ENCODE measurements around the gene PSMG1. TPM values are rescaled to one million over a fixed set of nuclear protein-coding genes. Genes with fewer than 3 reads are reported as not detected.
"Not testable (repeated sequence)": the region's sequence is repeated elsewhere in the genome, so short reads cannot be mapped to it uniquely, and the experiment has no call there.

The PSMG1 gene, protein sequence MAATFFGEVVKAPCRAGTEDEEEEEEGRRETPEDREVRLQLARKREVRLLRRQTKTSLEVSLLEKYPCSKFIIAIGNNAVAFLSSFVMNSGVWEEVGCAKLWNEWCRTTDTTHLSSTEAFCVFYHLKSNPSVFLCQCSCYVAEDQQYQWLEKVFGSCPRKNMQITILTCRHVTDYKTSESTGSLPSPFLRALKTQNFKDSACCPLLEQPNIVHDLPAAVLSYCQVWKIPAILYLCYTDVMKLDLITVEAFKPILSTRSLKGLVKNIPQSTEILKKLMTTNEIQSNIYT
- total RNA-seq = 10 to 100 TPM; 17.5 to 42.0 (median 26.4) TPM

DNA sequence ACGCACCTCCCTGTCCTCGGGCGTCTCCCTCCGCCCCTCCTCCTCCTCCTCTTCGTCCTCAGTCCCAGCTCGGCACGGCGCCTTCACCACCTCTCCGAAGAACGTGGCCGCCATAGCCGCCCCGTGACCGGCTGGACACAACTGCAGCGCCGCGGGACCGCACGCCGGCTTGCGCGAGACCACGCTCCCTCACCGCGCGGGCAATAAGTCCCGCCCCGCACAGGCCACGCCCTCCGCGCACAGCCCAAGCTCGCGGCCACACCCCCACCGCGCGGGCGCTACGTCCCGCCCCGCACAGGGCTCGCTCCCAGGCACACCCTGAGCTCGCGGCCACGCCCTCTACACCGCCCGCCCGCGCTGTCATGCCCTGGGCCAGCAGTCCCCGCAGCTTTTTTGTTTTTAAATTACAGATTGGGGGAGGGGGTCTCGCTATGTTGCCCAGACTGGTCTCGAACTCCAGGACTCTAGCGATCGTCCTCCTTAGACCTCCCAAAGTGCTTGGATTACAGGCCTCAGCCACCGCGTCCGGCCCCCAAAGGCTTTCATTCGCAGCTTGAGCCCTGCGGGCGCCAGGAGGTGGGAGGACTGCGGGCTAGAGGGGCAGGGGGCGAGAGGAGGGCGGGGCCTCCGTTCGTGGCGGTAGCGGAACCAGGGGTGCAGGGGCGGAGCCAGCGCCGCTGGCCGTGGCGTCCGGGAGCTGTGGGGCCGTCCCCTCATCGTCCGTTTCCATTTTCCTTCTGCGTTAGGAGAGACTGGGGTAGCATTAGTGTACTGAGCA is at the start of gene PSMG1:
Gene PSMG1, minus strand, starts transcription at position 180 of the 778 bp plus-strand sequence. Its CDS starts 66 bp downstream, at position 114.
- DNase-seq (ENCODE audit: low spot score) = peak; percentile 89
- TF ChIP-seq, protein P1, sequence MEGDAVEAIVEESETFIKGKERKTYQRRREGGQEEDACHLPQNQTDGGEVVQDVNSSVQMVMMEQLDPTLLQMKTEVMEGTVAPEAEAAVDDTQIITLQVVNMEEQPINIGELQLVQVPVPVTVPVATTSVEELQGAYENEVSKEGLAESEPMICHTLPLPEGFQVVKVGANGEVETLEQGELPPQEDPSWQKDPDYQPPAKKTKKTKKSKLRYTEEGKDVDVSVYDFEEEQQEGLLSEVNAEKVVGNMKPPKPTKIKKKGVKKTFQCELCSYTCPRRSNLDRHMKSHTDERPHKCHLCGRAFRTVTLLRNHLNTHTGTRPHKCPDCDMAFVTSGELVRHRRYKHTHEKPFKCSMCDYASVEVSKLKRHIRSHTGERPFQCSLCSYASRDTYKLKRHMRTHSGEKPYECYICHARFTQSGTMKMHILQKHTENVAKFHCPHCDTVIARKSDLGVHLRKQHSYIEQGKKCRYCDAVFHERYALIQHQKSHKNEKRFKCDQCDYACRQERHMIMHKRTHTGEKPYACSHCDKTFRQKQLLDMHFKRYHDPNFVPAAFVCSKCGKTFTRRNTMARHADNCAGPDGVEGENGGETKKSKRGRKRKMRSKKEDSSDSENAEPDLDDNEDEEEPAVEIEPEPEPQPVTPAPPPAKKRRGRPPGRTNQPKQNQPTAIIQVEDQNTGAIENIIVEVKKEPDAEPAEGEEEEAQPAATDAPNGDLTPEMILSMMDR (IDR thresholded peaks at IDR 0.05) = no peak
- ATAC-seq (ENCODE audit: low FRiP score) = peak; percentile 96

DNA sequence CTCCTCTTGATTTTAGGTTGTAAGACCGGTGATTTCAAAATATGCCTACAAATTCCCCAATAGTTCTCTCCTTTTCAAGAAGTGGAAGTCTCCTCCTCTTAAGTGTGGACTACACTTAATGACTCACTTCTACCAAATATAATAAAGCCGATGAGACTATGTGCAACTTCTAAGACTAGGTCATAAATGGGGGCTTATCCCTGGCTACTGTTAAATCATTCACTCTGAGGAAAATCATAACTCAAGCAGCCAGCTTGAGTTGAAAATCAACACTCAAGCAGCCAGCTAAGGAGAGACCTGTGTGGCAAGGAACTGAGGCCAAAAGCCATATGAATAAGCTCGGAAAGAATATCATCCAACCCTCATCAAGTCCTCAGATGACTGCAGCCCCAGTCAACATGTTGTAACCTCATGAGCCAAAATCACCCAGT is 49.6 kb upstream of the PSMG1 start:
- ATAC-seq (ENCODE audit: low FRiP score) = no peak
- no peak for DNase-seq (ENCODE audit: low spot score)
- TF ChIP-seq, protein P1 (IDR thresholded peaks at IDR 0.05) = no peak

DNA sequence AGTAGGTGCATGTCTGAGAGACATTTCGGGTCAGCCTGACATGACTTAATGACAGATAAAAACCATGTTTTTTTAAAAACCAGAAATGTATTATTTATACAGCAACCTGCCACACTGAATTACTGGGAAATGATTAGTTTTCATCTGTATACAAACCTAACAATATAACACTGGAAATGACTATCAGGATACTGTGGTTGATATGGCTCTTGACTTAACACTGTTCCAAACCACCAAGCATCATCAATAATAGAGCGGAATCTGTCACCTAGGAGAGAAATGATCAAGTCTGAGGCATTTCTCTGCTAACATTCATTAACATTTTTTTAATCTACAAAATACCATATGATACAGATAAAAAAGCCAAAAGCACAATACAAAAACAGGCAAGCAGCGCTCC is 41.7 kb upstream of the PSMG1 start:
- DNase-seq (ENCODE audit: low spot score) (no peak), ATAC-seq (ENCODE audit: low FRiP score) (no peak)
- TF ChIP-seq, protein P1 (IDR thresholded peaks at IDR 0.05) = no peak

DNA sequence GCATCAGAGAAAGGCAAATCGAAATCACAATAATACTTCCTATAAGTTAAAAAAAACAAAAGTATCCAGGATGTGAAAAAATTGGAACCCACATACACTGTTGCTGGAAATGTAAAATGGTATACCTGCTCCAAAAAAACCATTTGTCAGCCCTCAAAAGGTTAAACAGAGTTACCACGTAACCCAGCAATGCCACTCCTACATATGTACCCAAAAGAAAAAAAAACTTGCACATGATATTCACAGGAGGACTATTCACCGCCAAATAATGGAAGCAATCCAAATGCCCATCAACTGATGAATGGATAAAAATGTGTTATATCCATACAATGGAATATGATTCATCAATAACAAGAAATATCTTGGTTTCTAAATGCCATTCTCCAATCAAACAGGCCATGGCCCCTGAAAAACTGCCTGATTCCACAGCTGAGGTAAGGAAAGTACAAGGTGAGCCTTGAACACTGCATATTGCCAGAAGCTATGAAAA is 38.8 kb upstream of the PSMG1 start:
- TF ChIP-seq, protein P1 (IDR thresholded peaks at IDR 0.05) = no peak
- DNase-seq (ENCODE audit: low spot score) (no peak), ATAC-seq (ENCODE audit: low FRiP score) (no peak)

DNA sequence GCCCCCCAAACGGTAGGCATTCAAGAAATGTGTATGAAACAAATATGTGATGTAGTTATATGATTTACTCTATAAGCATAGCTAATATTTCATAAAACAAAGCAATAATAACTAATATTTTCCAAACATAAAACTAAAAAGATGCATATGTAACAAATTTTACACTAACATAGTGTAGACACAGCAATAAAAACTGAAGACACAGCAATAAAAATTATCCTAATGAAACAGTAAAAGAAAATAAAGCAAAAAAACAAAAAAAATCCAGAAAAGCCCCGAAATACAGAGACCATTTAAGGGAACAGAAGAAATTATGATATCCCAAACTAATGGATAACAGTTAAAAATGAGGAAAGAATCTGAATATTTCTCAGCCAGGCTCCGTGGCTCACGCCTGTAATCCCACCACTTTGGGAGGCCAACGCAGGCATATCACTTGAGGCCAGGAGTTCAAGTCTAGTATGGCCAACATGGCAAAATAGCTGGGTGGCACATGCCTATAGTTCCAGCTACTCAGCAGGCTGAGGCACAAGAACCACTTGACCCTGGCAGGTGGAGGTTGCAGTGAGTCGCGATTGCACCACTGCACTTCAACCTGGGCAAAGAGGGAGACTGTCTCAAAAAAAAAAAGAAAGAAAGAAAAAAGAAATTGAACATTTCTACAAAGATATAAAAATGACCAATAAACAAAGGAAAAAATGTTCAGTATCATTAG is 38.2 kb upstream of the PSMG1 start:
- ATAC-seq (ENCODE audit: low FRiP score) (no peak), DNase-seq (ENCODE audit: low spot score) (no peak)
- TF ChIP-seq, protein P1 (IDR thresholded peaks at IDR 0.05) = no peak

DNA sequence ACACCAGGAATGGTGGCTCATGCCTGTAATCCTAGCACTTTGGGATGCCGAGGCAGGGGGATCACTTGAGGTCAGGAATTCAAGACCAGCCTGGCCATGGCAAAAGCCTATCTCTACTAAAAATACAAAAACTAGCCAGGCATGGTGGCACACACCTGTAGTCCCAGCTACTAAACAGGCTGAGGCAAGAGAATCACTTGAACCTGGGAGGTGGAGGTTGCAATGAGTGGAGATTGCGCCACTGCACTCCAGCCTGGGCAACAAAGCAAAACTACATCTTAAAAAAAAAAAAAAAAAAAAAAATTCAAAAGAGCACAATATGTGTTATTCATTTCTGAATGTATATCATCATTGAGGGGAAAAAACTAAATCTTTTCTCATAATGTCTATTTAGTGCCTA is 37.6 kb upstream of the PSMG1 start:
- not testable (repeated sequence) for ATAC-seq (ENCODE audit: low FRiP score)

DNA sequence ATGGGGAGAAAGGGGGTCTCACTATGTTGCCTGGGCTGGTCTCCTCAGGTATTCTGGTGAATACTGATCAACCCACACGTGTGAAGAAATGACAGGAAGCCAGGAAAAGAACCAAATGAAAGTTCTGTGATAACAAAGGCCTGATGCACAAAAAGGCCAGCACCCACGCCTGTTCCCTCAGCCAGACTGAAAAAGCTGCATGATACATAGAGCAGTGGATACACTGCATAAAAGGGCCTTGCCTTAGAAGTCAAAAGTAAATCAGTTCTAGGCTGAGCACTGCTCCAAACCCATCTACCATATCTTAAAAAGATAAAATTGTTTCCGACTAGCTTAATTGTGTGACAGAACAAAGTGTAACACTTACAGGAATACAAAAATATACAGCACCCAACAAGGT is 36.9 kb upstream of the PSMG1 start:
- no peak for DNase-seq (ENCODE audit: low spot score)
- TF ChIP-seq, protein P1 (IDR thresholded peaks at IDR 0.05) = no peak
- no peak for ATAC-seq (ENCODE audit: low FRiP score)

More for the DNA sequence above, 37.6 kb upstream of the PSMG1 start:
- not testable (repeated sequence) for DNase-seq (ENCODE audit: low spot score)

All from omental fat pad (tissue), 4 donors.